GM21723 (cell line): Measurements from ENCODE around the gene GABBR2.
"Not testable (repeated sequence)": the region's sequence is repeated elsewhere in the genome, so short reads cannot be mapped to it uniquely, and the experiment has no call there.

Experiments
- ATAC-seq: cut with Tn5 transposase; IDR thresholded peaks from one replicate; pipeline ENCODE4 v1.9.1; 2021; ENCODE audit warnings: mild to moderate bottlenecking, moderate library complexity; ENCODE audit not compliant: unreplicated experiment

The GABBR2 gene

DNA sequence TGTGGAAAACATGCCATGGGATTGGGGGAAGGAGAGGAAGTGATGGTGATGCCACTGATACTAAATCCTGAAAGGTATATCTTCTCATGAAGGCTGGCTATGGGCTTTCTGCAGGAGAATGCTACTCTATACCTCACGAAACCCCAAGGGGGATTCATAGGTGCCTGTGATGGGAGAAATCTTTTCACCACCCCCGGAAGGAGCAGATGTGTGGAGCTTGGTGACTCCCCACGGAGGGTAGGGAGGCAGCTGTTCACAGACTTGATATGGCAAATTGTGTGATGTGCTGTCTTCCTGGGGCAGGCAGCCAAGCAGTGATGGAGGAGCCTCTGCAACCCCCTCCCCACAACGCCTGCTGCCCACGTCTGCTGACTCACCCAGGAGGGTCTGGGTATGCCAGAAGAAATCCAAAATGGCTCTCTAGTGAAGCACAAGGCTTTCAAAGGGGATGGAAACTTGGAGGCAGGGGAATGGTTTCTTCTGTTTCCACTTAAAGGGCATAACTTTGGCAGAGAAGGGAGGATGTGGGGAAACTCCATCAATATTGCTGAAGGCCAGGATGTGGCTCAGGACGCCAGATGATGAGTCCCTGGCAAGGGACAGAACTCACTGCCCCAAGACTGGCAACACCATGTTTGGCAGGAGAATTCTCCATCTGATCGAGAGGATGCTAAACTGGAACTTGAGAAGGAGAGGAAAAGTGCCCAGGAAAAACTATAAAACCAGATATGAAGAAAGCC, 188.3 kb downstream of the GABBR2 start:
- ATAC-seq = no peak

DNA sequence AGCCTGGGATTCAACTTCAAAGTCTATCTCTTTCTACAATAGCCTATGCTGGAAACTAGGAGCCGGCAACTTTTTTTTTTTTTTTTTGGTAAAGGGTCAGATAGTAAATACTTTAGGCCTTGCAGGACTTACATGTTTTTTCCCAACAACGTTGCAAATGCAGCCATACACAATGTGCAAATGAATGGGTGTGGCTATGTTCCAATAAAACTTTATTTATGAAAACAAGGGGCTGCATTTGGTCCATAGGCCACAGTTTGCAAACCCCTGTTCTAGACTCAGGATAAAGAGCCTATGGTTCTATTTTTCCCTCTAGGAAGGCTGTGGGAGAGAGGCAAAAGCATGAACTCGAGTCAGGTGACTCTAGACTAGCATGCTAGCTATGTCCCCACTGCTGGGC, 189.1 kb downstream of the GABBR2 start:
- ATAC-seq = no peak

DNA sequence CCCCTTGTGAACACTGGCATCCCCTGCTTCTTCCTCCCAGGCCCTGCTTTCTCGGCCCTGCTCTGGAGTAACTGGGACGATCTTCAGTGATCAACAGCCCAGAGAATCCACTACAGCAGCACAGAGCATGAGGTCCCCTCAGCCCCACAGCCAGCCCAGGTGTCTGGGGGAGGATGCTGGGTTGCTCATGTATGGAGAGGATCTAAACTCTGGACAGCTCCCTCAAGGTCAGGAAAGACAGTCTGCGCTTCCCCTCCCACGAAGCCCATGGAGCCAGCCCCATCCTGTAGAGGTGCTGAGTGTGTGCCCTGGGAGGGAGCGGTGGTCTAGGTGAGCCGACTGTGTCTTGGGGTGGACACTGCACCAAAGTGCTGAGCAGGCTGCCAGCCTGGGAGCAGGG, 190.2 kb downstream of the GABBR2 start:
- no peak for ATAC-seq

DNA sequence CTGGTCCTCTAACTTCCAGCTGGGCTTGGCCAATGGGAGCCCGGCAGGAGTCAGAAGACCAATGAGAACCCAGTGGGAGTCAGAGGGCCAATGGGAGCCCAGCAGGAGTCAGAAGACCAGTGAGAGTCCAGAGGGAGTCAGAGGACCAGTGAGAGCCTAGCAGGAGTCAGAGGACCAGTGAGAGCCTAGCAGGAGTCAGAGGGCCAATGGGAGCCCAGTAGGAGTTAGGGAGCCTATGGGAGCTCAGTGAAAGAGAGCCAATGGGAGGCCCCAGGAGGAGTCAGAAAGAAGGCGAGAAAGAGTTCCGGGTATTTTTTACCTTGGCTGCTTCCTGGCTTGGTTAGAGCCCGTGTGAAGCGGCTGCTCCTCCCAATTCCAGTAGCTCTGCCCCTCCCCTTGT, 191.0 kb downstream of the GABBR2 start:
- no peak for ATAC-seq

DNA sequence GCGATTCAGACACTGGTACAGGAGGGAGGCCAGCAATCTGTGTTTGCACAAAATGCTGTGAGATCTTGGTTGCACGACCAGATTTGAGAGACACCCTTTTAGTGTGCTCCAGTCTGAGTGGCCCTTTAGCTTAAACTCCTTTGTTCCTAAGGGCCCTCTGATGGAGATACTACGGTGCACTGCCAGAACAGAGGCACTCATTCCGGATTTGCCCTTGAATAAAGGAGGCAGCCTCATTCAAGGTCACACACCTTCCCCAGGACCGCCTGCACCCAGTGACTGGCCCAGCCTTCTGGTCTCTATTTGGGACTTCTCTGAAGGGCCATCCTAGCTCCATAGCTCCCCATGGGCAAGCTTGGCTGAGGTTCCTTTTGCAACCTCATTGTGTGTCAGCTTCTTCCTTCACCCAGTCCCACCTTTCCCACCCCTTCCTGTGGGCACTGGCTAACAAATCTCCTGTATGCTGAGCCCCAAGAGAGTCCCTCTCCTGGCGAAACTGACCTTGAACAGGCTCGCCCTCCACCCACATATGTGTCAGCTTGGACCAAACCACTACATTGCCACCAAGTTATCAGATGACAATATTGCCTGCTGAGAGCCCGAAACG, 191.7 kb downstream of the GABBR2 start:
- no peak for ATAC-seq

DNA sequence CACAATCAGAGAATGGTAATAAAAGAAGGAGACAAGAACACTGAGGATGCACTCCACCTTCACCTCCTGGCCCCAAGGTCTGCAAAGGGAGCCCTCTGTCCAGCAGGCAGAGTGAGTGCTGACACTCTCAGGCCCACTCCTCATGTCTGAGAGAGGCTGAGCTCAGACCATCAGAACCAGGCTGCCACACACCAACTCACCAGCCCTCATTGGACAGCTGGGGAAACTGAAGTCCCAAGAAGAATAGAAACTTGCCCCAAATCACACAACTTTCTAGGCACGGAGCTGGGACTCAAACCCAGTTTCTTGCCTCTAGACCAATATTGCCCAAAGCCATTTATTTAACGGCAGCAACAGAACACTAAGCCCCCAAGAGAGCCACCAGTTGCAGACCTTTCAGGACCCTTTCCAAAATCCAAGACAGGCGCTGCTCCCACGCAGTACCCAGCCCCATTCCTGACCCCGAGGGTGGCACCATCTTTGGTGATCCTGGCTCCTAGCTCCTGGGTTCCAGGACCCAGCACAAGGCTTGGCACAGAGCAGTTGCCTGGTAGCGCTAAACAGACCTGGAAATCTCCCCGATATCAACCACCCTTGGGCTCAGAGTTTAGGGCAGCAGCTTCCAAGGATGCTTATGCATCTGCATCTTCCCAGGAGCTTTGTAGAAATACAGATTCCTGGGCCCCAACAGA, 192.4 kb downstream of the GABBR2 start:
- ATAC-seq = no peak

DNA sequence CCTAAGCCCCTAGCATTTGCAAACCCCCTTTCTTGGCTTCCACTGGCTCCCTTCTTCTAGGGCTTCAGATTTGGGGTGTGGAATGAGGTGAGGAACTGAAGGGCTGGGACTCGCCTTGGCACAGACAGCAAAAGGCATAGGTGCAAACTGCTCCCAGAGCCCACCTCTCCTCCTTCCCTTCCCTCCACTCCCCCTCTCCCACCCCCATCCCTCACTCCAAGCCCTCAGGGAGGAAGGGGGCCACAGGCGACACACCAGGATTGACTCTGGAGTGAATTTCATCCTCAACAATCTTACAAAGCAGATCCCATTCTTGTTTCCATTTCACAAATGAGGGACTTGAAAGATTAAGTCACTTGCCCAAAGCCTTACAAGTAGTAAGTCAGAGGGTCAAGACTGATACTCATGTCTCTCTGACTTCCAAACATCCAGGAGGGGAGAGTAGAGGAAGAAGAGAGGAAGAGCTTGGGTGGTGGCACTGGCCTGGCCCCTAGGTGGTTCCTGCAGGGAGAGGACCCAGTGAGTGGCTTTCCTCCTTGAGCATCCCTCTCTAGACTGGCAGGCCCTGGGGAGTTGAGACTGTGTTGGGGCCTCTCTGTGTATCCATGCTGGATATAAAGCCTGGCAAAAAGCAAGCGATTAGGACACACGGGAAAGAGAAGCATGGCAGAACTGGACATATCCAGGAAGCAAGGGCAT, 193.1 kb downstream of the GABBR2 start:
- ATAC-seq = no peak

DNA sequence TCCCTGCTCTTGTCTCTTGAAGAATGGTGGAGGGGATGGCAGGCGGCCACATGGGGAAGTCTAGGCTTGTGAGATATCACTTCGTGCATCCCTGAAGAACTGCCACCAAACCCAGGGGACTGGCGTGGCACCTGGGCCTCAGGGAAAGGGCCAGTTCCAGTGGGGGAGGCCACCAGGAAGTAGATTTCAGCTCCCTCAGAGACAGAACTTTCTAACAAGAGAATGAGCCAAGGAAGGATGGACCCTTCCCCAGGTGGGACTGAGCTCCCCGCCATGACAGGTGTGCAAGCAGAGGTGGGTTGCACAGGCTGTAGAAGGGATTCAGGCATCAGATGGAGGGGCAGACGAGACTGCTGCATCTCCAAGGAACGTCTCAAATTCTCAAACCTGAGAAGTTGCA, 193.9 kb downstream of the GABBR2 start:
- no peak for ATAC-seq

DNA sequence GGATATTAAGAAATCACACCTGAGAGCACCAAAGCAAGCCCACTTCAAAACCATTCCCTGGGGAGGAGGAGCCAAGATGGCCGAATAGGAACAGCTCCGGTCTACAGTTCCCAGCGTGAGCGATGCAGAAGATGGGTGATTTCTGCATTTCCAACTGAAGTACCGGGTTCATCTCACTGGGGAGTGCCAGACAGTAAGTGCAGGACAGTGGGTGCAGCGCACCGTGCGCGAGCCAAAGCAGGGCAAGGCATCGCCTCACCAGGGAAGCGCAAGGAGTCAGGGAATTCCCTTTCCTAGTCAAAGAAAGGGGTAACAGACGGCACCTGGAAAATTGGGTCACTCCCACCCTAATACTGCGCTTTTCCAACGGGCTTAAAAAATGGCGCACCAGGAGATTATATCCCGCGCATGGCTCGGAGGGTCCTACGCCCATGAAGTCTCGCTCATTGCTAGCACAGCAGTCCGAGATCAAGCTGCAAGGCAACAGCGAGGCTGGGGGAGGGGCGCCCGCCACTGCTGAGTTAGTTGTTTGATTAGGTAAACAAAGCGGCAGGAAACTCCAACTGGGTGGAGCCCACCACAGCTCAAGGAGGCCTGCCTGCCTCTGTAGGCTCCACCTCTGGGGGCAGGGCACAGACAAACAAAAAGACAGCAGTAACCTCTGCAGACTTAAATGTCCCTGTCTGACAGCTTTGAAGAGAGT, 200.4 kb downstream of the GABBR2 start:
- not testable (repeated sequence) for ATAC-seq

DNA sequence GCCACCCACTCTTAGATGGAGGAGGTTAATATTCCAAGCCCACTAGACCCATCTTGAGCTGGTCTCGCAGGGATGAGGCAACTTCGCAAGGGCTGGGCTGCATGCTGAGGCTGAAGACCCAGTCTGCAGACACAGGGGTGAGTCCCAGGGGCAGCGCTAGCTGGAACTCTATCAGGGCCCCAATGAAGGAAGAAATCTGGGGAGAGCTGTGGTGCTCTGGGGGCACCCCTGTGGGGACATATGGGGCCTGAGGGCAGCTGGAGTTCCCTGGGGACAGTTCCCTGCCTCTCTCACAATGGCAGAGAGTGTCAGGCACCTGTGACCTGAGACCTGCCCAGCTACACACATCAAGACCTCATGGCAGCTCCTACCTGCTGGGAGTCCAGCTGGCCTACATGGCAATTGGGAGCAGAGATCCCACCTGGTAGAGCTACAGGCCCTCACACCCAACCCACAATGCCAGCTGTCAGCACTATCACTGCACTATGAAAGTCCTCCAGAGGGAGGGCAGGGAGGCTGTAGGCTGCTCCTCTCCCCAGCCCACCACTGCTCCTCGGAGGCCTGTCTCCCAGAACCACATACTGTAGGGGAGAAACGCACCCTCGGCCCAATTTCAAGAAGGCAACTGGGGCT, 202.2 kb downstream of the GABBR2 start:
- no peak for ATAC-seq

DNA sequence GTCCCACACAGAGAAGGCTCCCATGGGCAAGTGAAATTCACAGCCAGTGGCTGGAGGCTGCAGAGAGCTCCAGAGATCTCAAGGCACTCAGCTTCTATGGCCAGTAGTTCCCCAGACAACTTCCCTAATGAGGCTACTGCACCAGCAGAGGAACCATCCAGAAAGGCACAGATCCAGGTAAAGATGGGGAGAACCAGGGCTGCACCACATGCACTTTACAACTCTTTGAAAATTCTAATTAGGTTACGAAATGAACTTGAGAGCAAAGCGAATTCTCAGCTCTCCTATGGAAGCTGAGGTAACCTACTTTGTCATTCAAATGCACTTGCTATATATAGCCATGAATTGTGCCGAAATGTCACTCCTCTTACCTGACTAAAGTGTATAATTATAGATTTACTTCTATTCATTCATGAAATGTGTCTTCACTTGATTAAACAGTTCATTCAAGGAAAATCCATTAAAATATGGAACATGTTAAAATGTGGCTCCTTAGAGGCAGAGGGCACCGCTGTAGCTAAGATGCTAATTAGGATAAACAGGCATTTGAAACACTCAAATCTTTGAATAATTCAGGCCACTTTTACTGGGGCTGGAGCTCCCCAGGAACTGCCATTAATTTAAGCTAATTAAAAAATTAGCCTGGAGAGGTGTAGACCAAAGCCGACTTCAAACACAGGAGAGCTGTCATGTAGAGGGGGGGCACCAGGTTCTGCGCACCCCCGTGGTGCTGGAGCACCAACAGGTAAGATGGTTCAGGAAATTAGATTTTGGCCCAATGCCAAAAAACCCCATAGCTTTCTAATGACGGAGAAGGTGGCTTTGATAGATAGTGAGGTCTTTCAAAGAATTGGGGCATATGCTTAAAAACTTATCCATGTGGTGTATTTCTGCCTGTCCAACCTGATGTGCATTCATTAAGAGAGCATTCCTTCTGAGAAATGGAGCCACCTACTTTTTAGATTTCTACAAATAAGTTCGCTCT, 204.1 kb downstream of the GABBR2 start:
- ATAC-seq = no peak

DNA sequence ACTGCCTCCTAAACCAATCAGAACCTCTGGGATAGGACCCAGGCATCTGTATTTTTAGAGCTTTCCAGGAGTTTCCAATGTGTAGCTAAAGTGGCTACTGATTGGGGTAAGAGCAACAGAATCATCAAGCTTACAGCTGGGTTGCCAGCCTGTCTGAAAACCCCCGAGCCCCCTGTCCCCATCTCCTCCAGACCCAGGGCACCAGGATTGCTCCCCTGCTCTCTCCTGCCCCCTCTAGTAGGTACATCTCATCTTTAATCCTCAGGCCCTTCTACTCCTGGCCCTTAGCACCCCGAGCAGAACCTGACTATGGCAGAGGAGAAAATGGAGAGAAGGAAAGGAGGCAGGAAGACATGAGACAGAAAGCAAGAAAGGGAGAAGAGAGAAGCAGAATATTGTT, 204.9 kb downstream of the GABBR2 start:
- ATAC-seq = no peak

DNA sequence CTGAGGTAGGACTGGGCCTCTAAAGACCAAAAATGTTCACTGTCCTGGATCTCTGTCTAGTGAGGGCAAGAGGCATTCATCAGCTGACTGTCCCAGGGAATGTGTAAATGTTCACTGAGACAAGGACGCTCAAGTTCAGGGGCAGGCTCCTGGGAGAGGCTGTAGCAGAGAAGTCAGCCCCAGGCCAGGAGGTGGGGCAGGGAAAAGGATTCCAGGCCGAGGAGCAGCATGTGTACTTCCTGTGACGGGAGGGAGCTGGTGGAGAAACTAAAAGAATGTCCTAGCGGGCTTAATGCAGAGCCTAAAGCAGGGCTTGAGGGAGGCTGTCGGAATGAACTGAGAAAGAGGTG, 205.8 kb downstream of the GABBR2 start:
- ATAC-seq = no peak

DNA sequence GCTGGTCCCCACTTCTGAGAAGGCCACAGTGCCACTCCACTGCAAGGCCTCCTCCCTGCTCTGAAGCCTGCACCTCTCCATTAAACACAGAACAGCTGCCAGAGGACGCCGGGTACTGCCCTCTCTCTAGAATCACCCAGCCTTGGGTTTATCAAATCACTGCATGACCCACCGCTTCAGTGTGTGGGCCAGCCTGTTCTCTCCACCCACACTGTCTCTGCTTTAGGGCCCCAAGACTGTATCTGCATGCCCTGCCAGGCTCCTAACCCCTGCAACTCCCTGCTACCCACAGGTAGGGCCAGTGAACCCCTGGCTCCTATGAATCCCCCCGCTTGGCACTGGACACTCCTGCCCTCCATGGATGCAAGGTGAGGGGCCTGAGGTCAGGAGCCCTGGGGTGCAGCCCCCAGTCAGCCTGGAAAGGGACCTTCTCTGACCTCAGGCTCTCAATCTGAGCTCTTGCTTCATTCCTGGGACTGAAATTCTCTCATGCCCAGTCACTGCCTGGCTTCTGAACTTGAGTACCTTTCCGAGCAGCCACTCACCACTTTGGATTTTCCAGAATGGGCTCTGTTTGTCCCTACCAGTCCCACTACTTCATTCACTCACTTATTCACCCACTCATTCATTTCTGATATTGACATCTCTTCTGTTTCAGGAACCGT, 206.3 kb downstream of the GABBR2 start:
- no peak for ATAC-seq

DNA sequence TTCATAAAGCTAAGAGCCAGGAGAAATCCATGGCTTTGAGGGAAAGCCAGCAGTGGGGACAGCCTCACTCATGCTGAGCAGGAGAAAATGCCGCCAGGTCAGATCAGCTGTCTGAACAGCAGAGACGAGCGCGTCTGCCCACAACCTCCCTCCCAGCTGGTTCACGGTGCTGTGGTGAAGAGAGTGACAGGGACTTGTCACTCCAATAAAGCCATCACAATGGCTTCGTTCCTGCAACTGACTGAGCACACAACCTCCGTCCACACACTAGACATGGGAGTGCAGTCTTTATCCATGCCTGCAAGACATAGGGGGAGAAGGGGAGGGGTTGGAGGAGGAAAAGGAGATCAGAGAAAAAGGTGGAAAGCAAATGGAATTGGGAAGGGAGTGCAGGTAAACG, 206.9 kb downstream of the GABBR2 start:
- no peak for ATAC-seq

DNA sequence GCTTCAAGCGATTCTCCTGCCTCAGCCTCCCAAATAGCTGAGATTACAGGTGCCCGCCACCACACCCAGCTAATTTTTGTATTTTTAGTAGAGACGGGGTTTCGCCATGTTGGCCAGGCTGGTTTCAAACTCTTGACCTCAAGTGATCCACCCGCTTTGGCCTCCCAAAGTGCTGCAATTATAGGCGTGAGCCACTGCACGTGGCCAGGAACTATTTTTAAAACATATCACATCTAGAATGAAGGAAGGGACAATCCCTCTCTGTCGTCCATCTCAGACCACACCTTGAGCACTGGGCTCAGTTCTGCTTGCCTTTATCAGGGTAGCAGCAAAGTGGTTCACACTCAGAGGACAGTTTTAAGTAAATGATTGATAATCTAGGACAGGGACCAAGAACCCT, 207.5 kb downstream of the GABBR2 start:
- ATAC-seq = not testable (repeated sequence)

DNA sequence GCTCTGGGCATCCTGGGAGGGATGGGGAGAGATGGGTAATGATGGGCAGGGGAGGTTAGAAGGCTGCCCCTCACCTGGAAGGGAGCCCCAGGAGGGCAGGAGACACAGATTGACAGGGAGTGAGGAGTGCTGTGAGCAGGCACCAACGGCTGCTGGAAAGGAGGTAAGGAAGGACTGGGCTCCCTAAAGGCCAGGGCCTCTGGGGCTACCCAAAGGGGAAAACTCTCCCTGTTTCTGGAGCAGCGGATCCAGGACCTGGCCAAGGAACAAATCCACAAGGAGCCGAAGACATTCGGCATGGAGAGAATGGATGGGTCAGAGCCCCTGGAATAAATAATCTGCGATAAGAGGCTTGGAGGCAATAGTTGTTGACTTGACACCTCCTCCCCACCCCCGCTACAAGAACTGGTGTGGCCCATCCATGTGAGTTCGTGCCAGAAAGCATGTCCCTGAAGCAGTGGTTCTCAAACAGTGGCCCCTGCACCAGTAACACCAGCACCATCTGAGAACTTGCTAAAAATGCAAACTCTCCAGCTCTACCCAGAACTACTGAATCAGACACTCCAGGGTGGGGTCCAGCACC, 208.3 kb downstream of the GABBR2 start:
- ATAC-seq = no peak

DNA sequence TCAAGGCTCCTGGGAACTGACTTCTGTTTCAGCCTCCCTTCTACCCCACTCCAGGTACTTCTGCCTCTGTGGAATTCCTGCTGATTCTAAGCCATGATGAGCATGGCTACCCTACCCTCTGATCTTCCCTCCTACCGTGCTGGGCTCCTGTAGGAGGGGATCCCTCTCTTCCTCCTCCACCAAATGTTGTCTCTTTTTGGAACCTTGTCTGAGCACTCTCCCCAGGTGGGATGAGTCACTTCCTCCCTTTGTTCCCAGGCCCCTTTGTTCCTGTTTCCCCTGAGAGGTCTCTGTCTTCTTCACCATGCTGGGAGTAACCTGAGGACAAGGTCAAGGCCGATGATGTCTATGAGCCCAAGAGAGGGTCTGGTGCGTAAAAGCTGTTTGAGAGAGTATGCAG, 213.2 kb downstream of the GABBR2 start:
- no peak for ATAC-seq

DNA sequence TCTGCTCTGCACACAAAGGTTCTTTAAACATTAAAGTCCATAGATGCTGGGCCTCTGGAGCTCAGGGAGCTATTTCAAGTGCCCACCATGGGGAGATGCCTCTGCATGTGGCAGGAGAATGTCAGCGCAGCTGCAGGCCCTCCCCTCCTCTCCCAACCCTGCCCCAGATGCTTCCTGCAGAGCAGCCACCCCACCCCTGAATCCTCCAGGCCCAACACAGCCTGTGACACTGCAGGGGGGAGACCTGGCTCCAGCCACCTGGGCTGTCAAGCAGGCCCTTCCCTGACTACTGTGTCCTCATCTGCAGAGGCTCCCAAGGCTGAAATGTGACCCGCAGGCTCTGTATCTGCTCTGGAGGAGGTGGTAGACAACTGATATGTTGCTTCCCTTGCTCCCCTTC, 213.9 kb downstream of the GABBR2 start:
- ATAC-seq = no peak
